ENCODE data around the gene ITGA6.

ITGA6 gene

GRCh38 chr2:172427256-172427989 lies at the start of gene ITGA6:
Gene ITGA6 (plus strand): TSS chr2:172427586.
- peak; percentile 81 for DNase-seq (ENCODE audit: low read depth, low spot score)

- peak; percentile 50 for DNase-seq (ENCODE audit: low read depth, low spot score)
Measured at GRCh38 chr2:172380436-172381274, 46.7 kb upstream of the ITGA6 start.

GRCh38 chr2:172381275-172382027 lies 45.9 kb upstream of the ITGA6 start:
- DNase-seq (ENCODE audit: low read depth, low spot score), result no peak

- DNase-seq (ENCODE audit: low read depth, low spot score), result no peak
Measured at GRCh38 chr2:172387361-172387760, 40.0 kb upstream of the ITGA6 start.

GRCh38 chr2:172389685-172390339 lies 37.6 kb upstream of the ITGA6 start:
- DNase-seq (ENCODE audit: low read depth, low spot score), result no peak

- no peak for DNase-seq (ENCODE audit: low read depth, low spot score)
Measured at GRCh38 chr2:172394002-172394401, 33.4 kb upstream of the ITGA6 start.

GRCh38 chr2:172395503-172395902 lies 31.9 kb upstream of the ITGA6 start:
- peak; percentile 21 for DNase-seq (ENCODE audit: low read depth, low spot score)

- DNase-seq (ENCODE audit: low read depth, low spot score), result no peak
Measured at GRCh38 chr2:172397148-172397834, 30.1 kb upstream of the ITGA6 start.

- no peak for DNase-seq (ENCODE audit: low read depth, low spot score)
Measured at GRCh38 chr2:172398440-172398839, 28.9 kb upstream of the ITGA6 start.

GRCh38 chr2:172399765-172400164 lies 27.6 kb upstream of the ITGA6 start:
- DNase-seq (ENCODE audit: low read depth, low spot score), result no peak

GRCh38 chr2:172402198-172402597 lies 25.2 kb upstream of the ITGA6 start:
- DNase-seq (ENCODE audit: low read depth, low spot score), result no peak

- no peak for DNase-seq (ENCODE audit: low read depth, low spot score)
Measured at GRCh38 chr2:172403402-172403801, 24.0 kb upstream of the ITGA6 start.

- DNase-seq (ENCODE audit: low read depth, low spot score), result peak; percentile 25
Measured at GRCh38 chr2:172403881-172404468, 23.4 kb upstream of the ITGA6 start.

GRCh38 chr2:172404824-172405223 lies 22.6 kb upstream of the ITGA6 start:
- peak; percentile 88 for DNase-seq (ENCODE audit: low read depth, low spot score)

- DNase-seq (ENCODE audit: low read depth, low spot score), result no peak
Measured at GRCh38 chr2:172405673-172406072, 21.7 kb upstream of the ITGA6 start.

- no peak for DNase-seq (ENCODE audit: low read depth, low spot score)
Measured at GRCh38 chr2:172408143-172408766, 19.1 kb upstream of the ITGA6 start.

GRCh38 chr2:172409042-172409441 lies 18.3 kb upstream of the ITGA6 start:
- DNase-seq (ENCODE audit: low read depth, low spot score), result no peak

- DNase-seq (ENCODE audit: low read depth, low spot score), result no peak
Measured at GRCh38 chr2:172412984-172413492, 14.3 kb upstream of the ITGA6 start.

- no peak for DNase-seq (ENCODE audit: low read depth, low spot score)
Measured at GRCh38 chr2:172415157-172415864, 12.1 kb upstream of the ITGA6 start.

GRCh38 chr2:172415865-172416183 lies 11.6 kb upstream of the ITGA6 start:
- DNase-seq (ENCODE audit: low read depth, low spot score), result no peak
